Vagina (tissue), 2 donors: ENCODE results near the gene ECE2.

Experiments
- CTCF ChIP-seq, 3 experiments: fragments of 450-650 bp in 2 of 3; fragments of 200-600 bp in 1 of 3; sonication (generic) in 1 of 3; IDR thresholded peaks; one replicate each; pipeline ENCODE4 v1.5.1; 2017 to 2019; ENCODE audit warnings: antibody characterized with exemption in 3 of 3, mild to moderate bottlenecking in 2 of 3, moderate library complexity in 2 of 3
- POLR2AphosphoS5 ChIP-seq, 2 donors: sonication (generic); formaldehyde crosslinking; IDR thresholded peaks; one replicate each; pipeline ENCODE4 v1.9.0; 2017; ENCODE audit warnings: antibody characterized with exemption in 2 of 2, mild to moderate bottlenecking in 2 of 2, low read depth in 1 of 2; ENCODE audit not compliant: insufficient read depth in 1 of 2

GRCh38 chr3:184240384-184241140 lies 35.3 kb upstream of the ECE2 start:
- TF ChIP-seq CTCF (IDR thresholded peaks at IDR 0.05) = no peak
- TF ChIP-seq POLR2AphosphoS5 (IDR thresholded peaks at IDR 0.05; ENCODE audit: insufficient read depth in 1 of 2, low read depth in 1 of 2) = no peak
